Omental fat pad (tissue), 4 donors: ENCODE results near the gene RSRP1. TPM values are rescaled to one million over a fixed set of nuclear protein-coding genes. Genes with fewer than 3 reads are reported as not detected.
"Not testable (repeated sequence)": the region's sequence is repeated elsewhere in the genome, so short reads cannot be mapped to it uniquely, and the experiment has no call there.

Source experiments
- ATAC-seq: fragments of 150-250 bp; one replicate; pipeline ENCODE4 v1.9.1; 2016; ENCODE audit warnings: mild to moderate bottlenecking, moderate library complexity; ENCODE audit not compliant: low FRiP score
- DNase-seq: peaks from one replicate; pipeline ENCODE4 v3.0.0-alpha.2; 2019; ENCODE audit warnings: low spot score
- total RNA-seq, 4 donors: library from RNA; depleted of rRNA; stranded (reverse); fragments of >200 nt; gene quantifications; one replicate each; pipeline ENCODE4 v1.1.0, GENCODE V29; 2016
- TF ChIP-seq, protein P1 (sequence below), 3 donors: fragments of 450-650 bp; IDR thresholded peaks; one replicate each; pipeline ENCODE4 v1.5.1; 2016 to 2017; ENCODE audit warnings: antibody characterized with exemption in 3 of 3, mild to moderate bottlenecking in 3 of 3, moderate library complexity in 2 of 3

Gene RSRP1
- total RNA-seq, 4 donors from 2014 or later = 98.7 to 236 (median 103) TPM

GRCh38 chr1:25246600-25247023 lies 642 bp downstream of the RSRP1 start:
- TF ChIP-seq, protein P1, sequence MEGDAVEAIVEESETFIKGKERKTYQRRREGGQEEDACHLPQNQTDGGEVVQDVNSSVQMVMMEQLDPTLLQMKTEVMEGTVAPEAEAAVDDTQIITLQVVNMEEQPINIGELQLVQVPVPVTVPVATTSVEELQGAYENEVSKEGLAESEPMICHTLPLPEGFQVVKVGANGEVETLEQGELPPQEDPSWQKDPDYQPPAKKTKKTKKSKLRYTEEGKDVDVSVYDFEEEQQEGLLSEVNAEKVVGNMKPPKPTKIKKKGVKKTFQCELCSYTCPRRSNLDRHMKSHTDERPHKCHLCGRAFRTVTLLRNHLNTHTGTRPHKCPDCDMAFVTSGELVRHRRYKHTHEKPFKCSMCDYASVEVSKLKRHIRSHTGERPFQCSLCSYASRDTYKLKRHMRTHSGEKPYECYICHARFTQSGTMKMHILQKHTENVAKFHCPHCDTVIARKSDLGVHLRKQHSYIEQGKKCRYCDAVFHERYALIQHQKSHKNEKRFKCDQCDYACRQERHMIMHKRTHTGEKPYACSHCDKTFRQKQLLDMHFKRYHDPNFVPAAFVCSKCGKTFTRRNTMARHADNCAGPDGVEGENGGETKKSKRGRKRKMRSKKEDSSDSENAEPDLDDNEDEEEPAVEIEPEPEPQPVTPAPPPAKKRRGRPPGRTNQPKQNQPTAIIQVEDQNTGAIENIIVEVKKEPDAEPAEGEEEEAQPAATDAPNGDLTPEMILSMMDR (IDR thresholded peaks at IDR 0.05) = no peak
- no peak for ATAC-seq
- no peak for DNase-seq

DNA sequence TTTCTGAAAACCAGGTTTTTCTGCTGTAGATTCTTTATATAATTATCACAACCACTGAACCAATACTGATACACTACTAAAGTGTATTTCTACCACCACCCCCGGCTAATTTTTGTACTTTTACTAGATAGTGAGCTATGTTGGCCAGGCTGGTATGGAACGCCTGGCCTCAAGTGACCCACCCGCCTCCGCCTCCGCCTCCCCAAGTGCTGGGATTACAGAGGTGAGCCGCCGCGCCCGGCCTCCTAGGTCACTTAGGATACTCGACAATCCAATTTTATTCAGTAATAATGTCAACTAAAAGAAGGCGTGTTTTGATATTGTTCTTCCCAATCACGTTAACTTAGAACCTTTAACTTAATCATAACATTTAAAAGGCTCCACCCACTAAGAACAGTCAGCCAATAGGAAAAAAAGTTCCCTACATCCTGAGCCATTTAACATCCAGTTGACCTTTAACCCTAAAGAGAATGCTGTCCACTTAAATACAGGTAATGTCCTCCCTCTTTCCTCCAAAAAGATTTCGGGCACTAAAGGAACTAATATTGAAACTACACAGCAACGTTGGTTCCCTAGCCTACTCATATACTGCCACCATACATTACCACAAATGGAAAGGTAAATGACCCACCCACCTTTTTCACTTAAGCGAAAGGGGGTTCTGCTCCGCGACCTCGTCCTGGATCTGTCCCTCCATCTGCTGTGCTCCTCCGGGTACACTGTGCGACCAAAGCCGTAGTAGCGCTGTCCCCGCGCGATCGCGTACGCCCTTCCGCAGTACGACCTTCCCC lies 1.2 kb downstream of the RSRP1 start:
- DNase-seq (no peak), ATAC-seq (no peak)
- TF ChIP-seq, protein P1 (IDR thresholded peaks at IDR 0.05) = no peak

GRCh38 chr1:25245393-25245792 lies 1.9 kb downstream of the RSRP1 start:
- no peak for ATAC-seq
- TF ChIP-seq, protein P1 (IDR thresholded peaks at IDR 0.05) = no peak
- no peak for DNase-seq

- DNase-seq (no peak), ATAC-seq (no peak)
- TF ChIP-seq, protein P1 (IDR thresholded peaks at IDR 0.05) = no peak
Observed at GRCh38 chr1:25243907-25244306, 3.3 kb downstream of the RSRP1 start.

DNA sequence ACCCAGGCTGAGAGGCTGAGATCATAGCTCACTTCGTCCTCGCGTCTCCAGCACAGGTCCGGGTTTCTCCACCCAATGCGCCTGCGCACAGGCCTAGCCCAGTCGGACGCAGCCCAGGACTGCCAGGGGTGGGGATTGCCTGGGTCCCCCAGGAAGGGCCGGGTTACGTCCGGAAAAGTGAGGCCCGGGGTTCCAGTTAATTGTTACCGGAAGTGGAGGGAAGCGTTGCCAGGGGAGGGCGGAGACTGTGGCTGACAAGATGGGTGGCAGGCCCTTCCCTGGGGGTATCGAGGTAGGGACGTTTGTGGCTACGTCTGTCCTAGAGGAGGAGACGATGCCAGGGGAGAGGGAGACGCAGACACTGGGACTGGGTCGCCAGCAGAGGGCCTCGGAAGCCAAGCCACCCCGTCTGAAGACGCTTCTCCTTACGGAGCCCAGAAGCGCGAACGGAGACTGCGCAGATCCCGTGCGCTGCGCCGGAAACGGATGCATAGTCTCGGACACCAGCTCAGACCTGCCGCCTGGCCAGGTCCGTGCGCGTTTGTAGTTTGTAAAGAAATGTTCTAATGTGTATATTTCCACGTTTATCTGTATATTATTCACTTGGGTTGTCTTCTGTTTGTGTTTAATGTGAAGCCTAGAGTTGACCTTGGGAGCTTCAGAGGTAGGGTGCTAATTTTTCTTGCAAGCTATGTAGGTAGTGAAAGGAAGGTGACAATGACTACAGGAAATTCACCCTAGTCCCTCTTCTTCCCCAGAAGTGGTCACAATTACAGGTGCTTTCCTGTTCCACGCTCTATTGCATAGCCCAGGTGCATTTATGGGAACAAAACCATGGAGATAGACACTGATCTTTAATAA lies 7.3 kb downstream of the RSRP1 start:
- ATAC-seq = peak; percentile 96
- TF ChIP-seq, protein P1 (IDR thresholded peaks at IDR 0.05) = no peak
- peak; percentile 68 for DNase-seq

DNA sequence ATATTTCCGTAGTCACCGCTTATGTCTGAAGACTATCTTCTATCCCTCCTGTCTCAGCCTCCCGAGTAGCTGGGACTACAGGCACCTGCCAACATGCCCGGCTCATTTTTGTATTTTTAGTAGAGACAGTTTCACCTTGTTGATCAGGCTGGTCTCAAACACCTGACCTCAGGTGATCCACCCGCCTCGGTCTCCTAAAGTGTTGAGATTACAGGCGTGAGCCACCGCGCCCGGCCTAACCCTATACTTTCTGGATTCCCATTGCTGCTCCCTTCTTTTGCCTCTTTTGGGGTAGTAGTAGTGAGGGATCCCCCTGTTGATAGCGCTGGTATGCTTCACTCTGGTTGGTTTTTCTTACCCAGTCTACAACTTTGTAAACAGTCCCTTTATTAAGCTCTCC lies 9.2 kb downstream of the RSRP1 start:
- ATAC-seq (no peak), DNase-seq (no peak)
- TF ChIP-seq, protein P1 (IDR thresholded peaks at IDR 0.05) = no peak

DNA sequence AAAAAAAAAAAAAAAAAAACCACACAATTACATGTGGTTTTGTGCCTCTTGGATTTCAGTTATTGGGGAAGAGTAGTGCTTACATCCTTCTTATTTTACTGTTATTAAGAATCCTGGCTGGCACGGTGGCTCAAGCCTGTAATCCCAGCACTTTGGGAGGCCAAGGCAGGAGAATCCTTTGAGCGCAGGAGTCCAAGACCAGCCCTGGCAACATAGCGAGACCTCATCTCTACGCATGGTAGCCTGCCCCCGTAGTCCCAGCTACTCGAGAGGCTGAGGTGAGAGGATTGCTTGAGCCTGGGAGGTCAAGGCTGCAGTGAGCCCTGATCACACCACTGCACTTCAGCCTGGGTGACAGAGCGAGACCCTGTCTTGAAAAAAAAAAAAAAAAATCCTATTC lies 11.0 kb downstream of the RSRP1 start:
- ATAC-seq, DNase-seq: not testable (repeated sequence)

GRCh38 chr1:25235411-25235810 lies 11.8 kb downstream of the RSRP1 start:
- DNase-seq, ATAC-seq: not testable (repeated sequence)
